GM19452 (cell line): ENCODE data around the gene CARS1.

ENCODE experiments used
- ATAC-seq: cut with Tn5 transposase; IDR thresholded peaks from one replicate; pipeline ENCODE4 v1.9.1; 2021; ENCODE audit not compliant: unreplicated experiment

CARS1 gene

GRCh38 chr11:3010521-3011275 lies 46.5 kb downstream of the CARS1 start:
- no peak for ATAC-seq

DNA sequence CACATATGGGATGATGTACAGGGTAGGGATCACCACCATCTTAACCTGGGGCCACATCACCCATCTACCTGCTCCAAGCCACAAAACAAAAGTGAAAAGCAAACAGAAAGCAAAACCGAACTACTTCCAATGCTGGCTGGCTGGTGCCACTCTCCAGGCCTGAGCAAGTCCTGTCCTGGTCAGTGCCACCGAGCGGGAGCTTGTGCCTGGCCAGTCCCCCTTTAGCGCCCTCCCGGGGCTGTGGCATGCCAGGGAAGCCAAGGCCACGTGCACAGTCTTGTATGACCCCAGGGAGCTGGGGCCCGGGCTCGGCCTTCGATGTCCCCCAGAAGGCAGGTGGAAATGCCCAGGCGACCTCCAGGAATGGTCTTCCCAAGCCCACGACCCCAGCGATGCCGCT lies 47.2 kb downstream of the CARS1 start:
- ATAC-seq = no peak

- ATAC-seq = no peak
Measured at GRCh38 chr11:3009481-3009880, 47.7 kb downstream of the CARS1 start.

GRCh38 chr11:3008746-3009336 lies 48.4 kb downstream of the CARS1 start:
- ATAC-seq = no peak

- no peak for ATAC-seq
Measured at GRCh38 chr11:3007404-3008010, 49.7 kb downstream of the CARS1 start.

GRCh38 chr11:3006505-3007260 lies 50.5 kb downstream of the CARS1 start:
- ATAC-seq = no peak

GRCh38 chr11:3004481-3004880 lies 52.7 kb downstream of the CARS1 start:
- ATAC-seq = no peak

- no peak for ATAC-seq
Measured at GRCh38 chr11:3003396-3004231, 53.6 kb downstream of the CARS1 start.

- ATAC-seq = no peak
Measured at GRCh38 chr11:3002871-3003270, 54.4 kb downstream of the CARS1 start.

DNA sequence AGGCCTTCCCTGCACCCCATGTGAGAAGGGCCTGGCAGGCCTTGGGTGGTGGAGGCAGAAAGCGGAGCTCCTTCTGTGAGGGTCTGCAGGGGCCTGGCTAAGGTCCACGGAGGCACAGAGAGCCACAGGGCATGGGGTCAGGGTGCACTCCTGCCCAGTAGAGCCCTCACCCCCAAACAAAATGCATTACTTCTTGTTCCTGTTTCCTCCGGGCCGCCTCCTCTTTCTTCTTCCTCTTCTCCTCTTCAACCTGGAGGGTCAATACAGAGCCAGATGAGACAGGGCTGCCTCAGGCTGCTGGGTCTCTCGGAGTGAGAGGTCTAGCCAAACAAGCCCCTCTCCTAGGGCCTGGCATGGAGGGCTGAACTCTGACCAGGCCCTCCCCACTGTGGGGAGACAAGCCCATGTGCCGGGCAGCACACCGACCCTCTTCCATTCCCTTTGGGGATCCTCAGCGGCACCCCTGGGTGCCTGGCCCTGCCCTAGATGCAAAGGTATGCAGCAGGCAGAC lies 54.8 kb downstream of the CARS1 start:
- no peak for ATAC-seq

- no peak for ATAC-seq
Measured at GRCh38 chr11:3001496-3001895, 55.7 kb downstream of the CARS1 start.

GRCh38 chr11:3000032-3000961 lies 56.9 kb downstream of the CARS1 start:
- ATAC-seq = no peak

- ATAC-seq = no peak
Measured at GRCh38 chr11:2999464-2999998, 57.7 kb downstream of the CARS1 start.

DNA sequence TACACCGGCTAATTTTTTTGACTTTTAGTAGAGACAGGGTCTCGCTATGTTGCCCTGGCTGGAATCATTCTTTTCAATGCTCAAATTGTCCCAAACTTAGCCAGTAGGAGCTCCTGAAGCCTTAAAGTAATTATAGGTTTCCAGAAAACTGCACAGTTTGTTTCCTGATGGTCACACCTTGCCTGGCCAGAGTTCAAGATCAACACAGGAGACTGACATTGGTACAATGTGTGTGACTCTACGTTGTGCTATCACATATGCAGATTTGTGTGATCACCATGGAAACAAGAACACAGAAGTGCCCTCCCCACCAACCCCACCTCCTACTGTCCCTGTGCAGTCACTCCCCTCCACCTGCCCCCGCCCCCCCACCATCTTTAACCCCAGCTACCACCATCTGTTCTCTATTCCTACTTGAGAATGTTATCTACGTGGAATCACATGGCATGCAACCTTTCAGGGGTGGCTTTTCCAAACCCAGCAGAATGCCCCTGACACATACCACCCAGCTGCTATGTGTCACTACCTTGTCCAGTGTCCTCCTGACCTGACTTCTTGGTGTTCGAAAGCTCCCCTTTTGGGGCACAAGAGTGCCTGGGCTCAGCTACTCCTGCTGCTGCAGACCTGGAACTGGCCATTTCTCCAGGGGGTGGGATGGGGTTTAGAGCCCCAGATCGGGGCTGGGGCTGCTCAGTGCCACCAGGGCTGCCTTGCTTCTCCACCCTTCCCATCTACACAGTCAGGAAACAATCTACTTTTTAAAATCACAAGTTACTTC lies 59.0 kb downstream of the CARS1 start:
- no peak for ATAC-seq

- ATAC-seq = no peak
Measured at GRCh38 chr11:2997406-2997805, 59.8 kb downstream of the CARS1 start.

- no peak for ATAC-seq
Measured at GRCh38 chr11:2996976-2997375, 60.2 kb downstream of the CARS1 start.

GRCh38 chr11:2995893-2996554 lies 61.2 kb downstream of the CARS1 start:
- no peak for ATAC-seq

DNA sequence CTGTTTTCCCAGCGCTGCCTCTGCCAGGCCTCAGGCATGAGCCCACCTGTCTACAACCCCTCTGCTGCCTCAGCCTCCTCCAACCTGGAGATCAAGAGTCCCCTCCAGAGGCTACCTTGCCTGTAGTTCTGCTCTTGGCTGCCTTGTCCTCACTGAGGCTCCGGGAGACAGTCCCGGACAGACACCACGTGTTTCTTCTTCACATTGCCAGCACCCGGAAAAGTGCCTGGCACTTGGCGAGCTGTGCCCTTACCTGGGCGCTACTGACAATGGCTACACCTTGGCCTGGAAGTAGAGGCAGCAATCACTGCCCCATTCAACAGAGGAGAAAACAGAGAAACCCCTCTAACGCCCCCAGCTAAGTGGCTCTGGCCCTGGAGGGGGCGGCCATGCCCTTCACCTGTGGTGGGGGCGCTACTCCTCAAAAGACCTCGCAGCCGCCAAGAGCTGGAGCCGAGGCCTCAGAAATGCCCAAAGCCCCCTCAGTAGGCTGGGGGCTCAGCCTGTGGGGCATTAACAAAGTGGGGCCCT lies 62.1 kb downstream of the CARS1 start:
- no peak for ATAC-seq
